Body of pancreas (tissue), 4 donors: ENCODE results near the gene PRPSAP1. TPM values are rescaled to one million over a fixed set of nuclear protein-coding genes. Genes with fewer than 3 reads are reported as not detected.

Experiments used
- ATAC-seq: fragments of 150-250 bp; one replicate; pipeline ENCODE4 v1.9.1; 2016
- DNase-seq, 4 donors: peaks; one replicate each; pipeline ENCODE4 v3.0.0-alpha.2; 2019
- H3K27ac ChIP-seq, 4 donors: fragments of 200-600 bp; sonication (generic); 1 replicate in 3 of 4; 2 replicates in 1 of 4; pipeline versions ENCODE4 v1.5.1 to v1.6.1; 2016 to 2019; ENCODE audit warnings: mild to moderate bottlenecking in 1 of 4, mixed read lengths in 1 of 4, moderate library complexity in 1 of 4
- H3K27me3 ChIP-seq, 2 donors: fragments of 200-600 bp; sonication (generic); one replicate each; pipeline ENCODE4 v1.6.0; 2016; ENCODE audit warnings: mild to moderate bottlenecking in 1 of 2
- H3K36me3 ChIP-seq, 2 donors: fragments of 200-600 bp; sonication (generic); replicated peaks in 1 of 2; 2 replicates each; pipeline ENCODE4 v1.5.1; 2016; ENCODE audit warnings: low read depth in 2 of 2; ENCODE audit not compliant: insufficient read depth in 1 of 2
- H3K4me1 ChIP-seq: fragments of 200-600 bp; sonication (generic); one replicate; pipeline ENCODE4 v1.6.0; 2016
- H3K4me3 ChIP-seq, 2 donors: fragments of 200-600 bp; sonication (generic); 1 replicate in 1 of 2; 2 replicates in 1 of 2; pipeline ENCODE4 v1.5.1; 2016 to 2019
- H3K9me3 ChIP-seq, 3 donors: fragments of 200-600 bp; sonication (generic); 1 replicate in 2 of 3; 2 replicates in 1 of 3; pipeline ENCODE4 v1.5.1; 2016
- CTCF ChIP-seq, 7 experiments: fragments of 450-650 bp in 4 of 7; fragments of 200-600 bp in 3 of 7; sonication (generic) in 3 of 7; IDR thresholded peaks; one replicate each; pipeline ENCODE4 v1.5.1; 2016 to 2019; ENCODE audit warnings: antibody characterized with exemption in 7 of 7
- POLR2A ChIP-seq, 3 donors: fragments of 450-650 bp; IDR thresholded peaks; one replicate each; pipeline ENCODE4 v1.6.1; 2016; ENCODE audit warnings: antibody characterized with exemption in 3 of 3, mild to moderate bottlenecking in 2 of 3
- WGBS, 2 donors: methylation state at CpG; one replicate each; pipeline ENCODE4 v1.1.5; 2017; 5-methylcytosine and 5-hydroxymethylcytosine counted together
- intact Hi-C: fragments of 100-400 bp; cut with DNase I; formaldehyde crosslinking; loops from one replicate; pipeline ENCODE4 v1.15.1; 2023
- total RNA-seq, 2 donors: library from RNA; depleted of rRNA; stranded (reverse); fragments of >200 nt; gene quantifications; one replicate each; pipeline ENCODE4 v1.1.0, GENCODE V29; 2016

The PRPSAP1 gene
- total RNA-seq, 2 donors from 2014 or later, result 34.8 to 55.7 TPM

DNA sequence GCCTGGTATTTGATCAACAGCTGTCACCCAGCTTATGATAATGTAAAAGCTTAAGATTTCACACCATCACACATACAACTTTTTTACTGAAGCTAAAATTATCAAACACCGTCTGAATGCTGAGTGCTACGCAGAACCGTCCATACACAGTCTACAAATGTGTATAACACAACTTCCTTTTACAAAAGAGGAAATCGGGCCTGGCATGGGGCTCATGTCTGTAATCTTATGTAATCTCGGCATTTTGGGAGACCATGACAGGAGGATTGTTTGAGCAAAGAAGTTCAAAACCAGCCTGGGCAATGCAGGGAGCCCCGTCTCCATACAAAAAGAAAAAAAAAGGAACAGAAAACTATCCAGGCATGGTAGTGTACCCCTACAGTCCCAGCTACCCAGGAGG is 26.0 kb downstream of the PRPSAP1 start:
- Histone ChIP-seq H3K4me3 (no peak overlapping the region), H3K36me3 (peaks cover 0 to 11% of the 10 kb centered on the region in 2 donors), H3K27ac (peak overlapping the region in 1 of 4 donors; percentile 4)

GRCh38 chr17:76326306-76326705 is 27.4 kb downstream of the PRPSAP1 start:
- Histone ChIP-seq H3K27ac (no peak overlapping the region), H3K4me1 (no peaks in the 10 kb centered on the region), H3K4me3 (no peak overlapping the region), H3K9me3 (no peaks in the 10 kb centered on the region), H3K36me3 (peaks cover 0 to 11% of the 10 kb centered on the region in 2 donors), H3K27me3 (no peaks in the 10 kb centered on the region)
- DNase-seq (no peak), ATAC-seq (no peak)
- TF ChIP-seq CTCF (IDR thresholded peaks at IDR 0.05) (no peak), POLR2A (IDR thresholded peaks at IDR 0.05) (no peak)
- 35 to 38% methylated on average over 1 of the region's 1 CpG for WGBS, 2 donors
- intact Hi-C loops, result no loop called here

More for the DNA sequence above, 26.0 kb downstream of the PRPSAP1 start:
- no peak for ATAC-seq
- Histone ChIP-seq H3K9me3 (no peaks in the 10 kb centered on the region), H3K4me1 (peaks cover 3% of the 10 kb centered on the region), H3K27me3 (no peaks in the 10 kb centered on the region)
- DNase-seq, result peak in 1 of 4 donors; percentile 30
- WGBS, 2 donors, result 64 to 92% methylated on average over 6 of the region's 6 CpGs
- intact Hi-C loops, result no loop called here
- no peak for TF ChIP-seq POLR2A (IDR thresholded peaks at IDR 0.05)
- no peak for TF ChIP-seq CTCF (IDR thresholded peaks at IDR 0.05)

DNA sequence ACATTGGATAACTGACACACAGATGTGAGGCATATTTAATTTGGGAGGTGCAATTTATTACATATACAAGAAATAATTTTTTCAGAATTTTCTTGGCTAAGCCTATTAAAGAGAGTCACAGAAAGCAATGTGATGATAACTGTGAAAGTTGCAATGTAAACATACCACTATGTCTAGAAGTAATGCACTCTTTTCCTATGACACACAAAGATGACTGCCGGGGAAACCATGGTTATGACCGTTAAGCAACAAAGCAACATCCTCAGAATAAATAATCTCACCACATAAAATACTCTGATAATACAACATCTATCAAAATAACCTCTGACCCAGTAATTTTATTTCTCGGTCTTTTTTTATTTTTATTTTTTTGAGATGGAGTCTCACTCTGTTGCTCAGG is 35.1 kb downstream of the PRPSAP1 start:
- intact Hi-C loops, result no loop called here
- no peak for TF ChIP-seq POLR2A (IDR thresholded peaks at IDR 0.05)
- TF ChIP-seq CTCF (IDR thresholded peaks at IDR 0.05), result no peak
- no peak overlapping the region for H3K27ac ChIP-seq
- ATAC-seq (no peak), DNase-seq (no peak)
- 93% methylated on average over 3 of the region's 3 CpGs for WGBS, 2 donors
- H3K9me3 ChIP-seq, result no peaks in the 10 kb centered on the region
- no peaks in the 10 kb centered on the region for H3K27me3 ChIP-seq
- no peak overlapping the region for H3K4me3 ChIP-seq
- no peaks in the 10 kb centered on the region for H3K4me1 ChIP-seq
- peaks cover 0 to 7% of the 10 kb centered on the region in 2 donors for H3K36me3 ChIP-seq

GRCh38 chr17:76317535-76317934 is 36.2 kb downstream of the PRPSAP1 start:
- TF ChIP-seq CTCF (IDR thresholded peaks at IDR 0.05), result no peak
- no peak for TF ChIP-seq POLR2A (IDR thresholded peaks at IDR 0.05)
- Histone ChIP-seq H3K4me1 (no peaks in the 10 kb centered on the region), H3K27ac (no peak overlapping the region), H3K27me3 (no peaks in the 10 kb centered on the region), H3K36me3 (peaks cover 0 to 11% of the 10 kb centered on the region in 2 donors), H3K9me3 (no peaks in the 10 kb centered on the region), H3K4me3 (no peak overlapping the region)
- DNase-seq (no peak), ATAC-seq (no peak)
- intact Hi-C loops, result no loop called here
- 87 to 92% methylated on average over 2 of the region's 2 CpGs for WGBS, 2 donors
